ENCODE data around the gene CENPP.

GRCh38 chr9:92652461-92652860 lies 326.7 kb downstream of the CENPP start:
- TF ChIP-seq CTCF (IDR thresholded peaks at IDR 0.05): no peak
- no peak for TF ChIP-seq POLR2A (IDR thresholded peaks at IDR 0.05)

Measured in thyroid gland (tissue), 4 donors.